KMS-11 (cell line): ENCODE measurements around the gene MIR17HG.
A peak's percentile ranks its signal among the peaks of the same experiment; 100 is the strongest.

ENCODE experiments used
- H2AFZ ChIP-seq: fragments of 200-600 bp; sonication (generic); 2 replicates; pipeline ENCODE4 v1.6.1; 2016; ENCODE audit warnings: antibody characterized with exemption, mixed run types, low read depth
- H3K27ac ChIP-seq: fragments of 200-600 bp; sonication (generic); 2 replicates; pipeline ENCODE4 v1.6.1; 2016; ENCODE audit warnings: mild to moderate bottlenecking, mixed run types
- H3K27me3 ChIP-seq: fragments of 200-600 bp; sonication (generic); 2 replicates; pipeline ENCODE4 v1.6.1; 2017; ENCODE audit warnings: mild to moderate bottlenecking, low read depth, mixed run types, moderate library complexity; ENCODE audit not compliant: insufficient read depth
- H3K36me3 ChIP-seq: fragments of 200-600 bp; sonication (generic); 2 replicates; pipeline ENCODE4 v1.6.1; 2017; ENCODE audit warnings: mild to moderate bottlenecking, mixed run types; ENCODE audit not compliant: insufficient read depth
- H3K4me1 ChIP-seq: fragments of 200-600 bp; sonication (generic); 2 replicates; pipeline ENCODE4 v1.6.1; 2016; ENCODE audit warnings: mild to moderate bottlenecking, low read depth, mixed run types; ENCODE audit not compliant: poor library complexity, severe bottlenecking
- H3K4me2 ChIP-seq: fragments of 200-600 bp; sonication (generic); 2 replicates; pipeline ENCODE4 v1.7.0; 2016; ENCODE audit warnings: mild to moderate bottlenecking, mixed run types
- H3K4me3 ChIP-seq: fragments of 200-600 bp; sonication (generic); IDR thresholded peaks from 2 replicates; pipeline ENCODE4 v1.6.1; 2017; ENCODE audit warnings: low read depth, low read length, mixed read lengths; ENCODE audit not compliant: insufficient read depth
- H3K79me2 ChIP-seq: fragments of 200-600 bp; sonication (generic); 2 replicates; pipeline ENCODE4 v1.6.1; 2016; ENCODE audit warnings: low read depth, mixed run types; ENCODE audit not compliant: insufficient read depth
- H3K9ac ChIP-seq: fragments of 200-600 bp; sonication (generic); 2 replicates; pipeline ENCODE4 v1.6.1; 2016; ENCODE audit warnings: mild to moderate bottlenecking, mixed run types
- H4K20me1 ChIP-seq: fragments of 200-600 bp; sonication (generic); 2 replicates; pipeline ENCODE4 v1.6.1; 2016; ENCODE audit warnings: mild to moderate bottlenecking, mixed run types; ENCODE audit not compliant: insufficient read depth
- CTCF ChIP-seq: fragments of 200-600 bp; sonication (generic); conservative IDR thresholded peaks from 2 replicates; pipeline ENCODE4 v1.6.1; 2017; ENCODE audit warnings: low read depth, mild to moderate bottlenecking, antibody characterized with exemption, low read length, moderate library complexity, mixed read lengths

Gene MIR17HG

GRCh38 chr13:91328726-91329125, 18.8 kb upstream of the MIR17HG start:
- Histone ChIP-seq H3K4me3 (no peak overlapping the region), H3K79me2 (no peaks in the 10 kb centered on the region), H2AFZ (no peak overlapping the region), H3K4me2 (no peak overlapping the region), H4K20me1 (no peaks in the 10 kb centered on the region), H3K36me3 (no peaks in the 10 kb centered on the region), H3K27ac (no peak overlapping the region), H3K27me3 (no peaks in the 10 kb centered on the region), H3K9ac (no peak overlapping the region), H3K4me1 (peaks cover 19% of the 10 kb centered on the region)
- TF ChIP-seq CTCF, result no peak

GRCh38 chr13:91329733-91330132, 17.8 kb upstream of the MIR17HG start:
- no peak overlapping the region for H2AFZ ChIP-seq
- no peaks in the 10 kb centered on the region for H3K36me3 ChIP-seq
- no peak for TF ChIP-seq CTCF
- H3K27me3 ChIP-seq, result no peaks in the 10 kb centered on the region
- H3K4me1 ChIP-seq, result peaks cover 19% of the 10 kb centered on the region
- H4K20me1 ChIP-seq, result no peaks in the 10 kb centered on the region
- H3K4me3 ChIP-seq, result no peak overlapping the region
- no peak overlapping the region for H3K4me2 ChIP-seq
- no peak overlapping the region for H3K27ac ChIP-seq
- no peak overlapping the region for H3K9ac ChIP-seq
- H3K79me2 ChIP-seq, result no peaks in the 10 kb centered on the region

- Histone ChIP-seq H3K9ac (no peak overlapping the region; the same call in 1 of the 2 replicates), H3K4me3 (no peak overlapping the region), H2AFZ (peak overlapping the region; percentile 69), H3K79me2 (no peaks in the 10 kb centered on the region), H3K4me2 (peak overlapping the region; percentile 87), H3K27ac (peak overlapping the region; percentile 45), H3K27me3 (no peaks in the 10 kb centered on the region), H3K36me3 (no peaks in the 10 kb centered on the region), H3K4me1 (peaks cover 19% of the 10 kb centered on the region), H4K20me1 (no peaks in the 10 kb centered on the region)
- TF ChIP-seq CTCF, result no peak
Observed at GRCh38 chr13:91331047-91331915, 16.2 kb upstream of the MIR17HG start.

DNA sequence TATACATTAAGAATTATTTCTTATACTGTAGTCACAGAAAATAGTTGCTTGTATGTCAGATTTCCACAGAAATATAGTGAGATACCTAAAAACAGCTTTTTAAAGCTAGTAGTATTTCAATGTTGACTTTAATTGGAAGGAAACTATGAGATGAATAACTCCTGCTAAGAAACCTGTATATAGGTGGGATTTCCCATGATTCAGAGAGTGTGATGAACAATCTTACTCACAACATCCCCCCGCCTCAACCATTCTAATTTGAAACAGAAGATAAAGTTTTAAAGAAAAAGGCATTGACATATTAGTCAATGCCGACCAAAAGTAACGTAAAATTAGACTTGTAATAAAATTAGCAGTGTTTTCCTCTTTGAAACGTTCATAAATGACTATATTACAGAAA, 1.4 kb upstream of the MIR17HG start:
- no peak for TF ChIP-seq CTCF
- Histone ChIP-seq H3K27me3 (no peaks in the 10 kb centered on the region), H3K9ac (no peak overlapping the region), H4K20me1 (0 out of 2 replicates have a peak, but pooled peaks cover 7% of the 10 kb centered on the region), H3K36me3 (peaks cover 15% of the 10 kb centered on the region; the same call in 1 of the 2 replicates), H3K27ac (peak overlapping the region; percentile 92; the same call in 1 of the 2 replicates), H3K4me3 (no peak overlapping the region), H2AFZ (peak overlapping the region; percentile 59; the same call in 1 of the 2 replicates), H3K4me1 (peaks cover 16% of the 10 kb centered on the region), H3K4me2 (peak overlapping the region; percentile 52), H3K79me2 (peaks cover 22% of the 10 kb centered on the region)
